ENCODE results near the gene DDX18. TPM values are rescaled to one million over a fixed set of nuclear protein-coding genes. Genes with fewer than 3 reads are reported as not detected.

DDX18 gene
- total and polyA plus RNA-seq, 2 donors (not counting 3 experiments of a cell fraction or from before 2014, with no cell fraction given) = 15.8 to 50.4 TPM

- ChIA-PET CTCF (interaction anchor here (1.0 to 1.8 kb wide), 8 partner anchors 9 to 148 kb away, joined by 3 to 17 read pairs (median 5); partner anchors contain the start of gene DDX18), POLR2A (interaction anchor here (1.4 kb wide), 1 partner anchor 102 kb away, joined by 4 read pairs; no protein-coding TSS in a partner anchor)
- Histone ChIP-seq H3K79me2 (ENCODE audit: control insufficient read depth, insufficient read depth, low read length) (no peaks in the 10 kb centered on the region), H3K27ac (ENCODE audit: insufficient read depth, low read depth, low read length) (peak overlapping the region; percentile 62), H3K36me3 (ENCODE audit: control insufficient read depth in 2 of 2, extremely low read depth in 1 of 2, insufficient read depth in 2 of 2, low read length in 2 of 2) (no peaks in the 10 kb centered on the region), H4K20me1 (replicated peaks; ENCODE audit: control insufficient read depth, extremely low read depth, insufficient read depth, low read length) (no peaks in the 10 kb centered on the region), H3K27me3 (ENCODE audit: control insufficient read depth in 2 of 2, insufficient read depth in 2 of 2, low read length in 2 of 2) (peaks cover 9 to 15% of the 10 kb centered on the region in 2 experiments), H3K4me3 (replicated peaks in 1 of 3; ENCODE audit: insufficient read depth in 1 of 3, low read depth in 1 of 3, low read length in 3 of 3) (no peak overlapping the region), H3K9ac (replicated peaks; ENCODE audit: extremely low read depth, insufficient read depth, low read length) (no peak overlapping the region), H3K4me2 (ENCODE audit: insufficient read depth, low read length) (peak overlapping the region; percentile 15), H2AFZ (ENCODE audit: low read depth, low read length) (no peak overlapping the region), H3K9me3 (replicated peaks; ENCODE audit: control insufficient read depth, insufficient read depth, low read length) (no peaks in the 10 kb centered on the region), H3K4me1 (ENCODE audit: control insufficient read depth, extremely low read depth, insufficient read depth, low read length) (peaks cover 22% of the 10 kb centered on the region), H3K9me1 (replicated peaks; ENCODE audit: control insufficient read depth, extremely low read depth, insufficient read depth, low read length) (no peaks in the 10 kb centered on the region)
- dilution Hi-C loops (cut with MboI; ENCODE audit: extremely low pct_ligation_motif_present, low sequenced_read_pairs) (no loop called here), intact Hi-C loops (cut with micrococcal nuclease) (loop anchor here (1.0 to 5.0 kb wide), 4 partner anchors 20 to 103 kb away; partner anchors contain the start of gene DDX18)
- FAIRE-seq (no peak), DNase-seq (ENCODE audit: low read depth, low spot score) (no peak)
- TF ChIP-seq GATA2 (IDR thresholded peaks at IDR 0.05; ENCODE audit: insufficient read depth, insufficient read length, low read depth, low read length) (no peak), EZH2 (IDR thresholded peaks at IDR 0.05; ENCODE audit: borderline replicate concordance, low read depth, low read length, severe bottlenecking) (no peak), JUN (IDR thresholded peaks at IDR 0.05; ENCODE audit: borderline replicate concordance, insufficient read depth, insufficient read length, low read depth) (no peak)
- no TSS peak for BruUV-seq (replicated peaks)
Measured at GRCh38 chr2:117855886-117856285, 41.4 kb downstream of the DDX18 start.

- H3K27me3 ChIP-seq (ENCODE audit: control insufficient read depth in 2 of 2, insufficient read depth in 2 of 2, low read length in 2 of 2) = peaks cover 7 to 12% of the 10 kb centered on the region in 2 experiments
- H3K9me3 ChIP-seq (replicated peaks; ENCODE audit: control insufficient read depth, insufficient read depth, low read length) = no peaks in the 10 kb centered on the region
- dilution Hi-C loops (cut with MboI; ENCODE audit: extremely low pct_ligation_motif_present, low sequenced_read_pairs) (no loop called here), intact Hi-C loops (cut with micrococcal nuclease) (loop anchor here (1.0 to 5.0 kb wide), 4 partner anchors 20 to 102 kb away; partner anchors contain the start of gene DDX18)
- peak; percentile 88 for DNase-seq (ENCODE audit: low read depth, low spot score)
- no peaks in the 10 kb centered on the region for H3K9me1 ChIP-seq (replicated peaks; ENCODE audit: control insufficient read depth, extremely low read depth, insufficient read depth, low read length)
- no TSS peak for BruUV-seq (replicated peaks)
- H2AFZ ChIP-seq (ENCODE audit: low read depth, low read length) = no peak overlapping the region
- peak overlapping the region; percentile 15 for H3K4me2 ChIP-seq (ENCODE audit: insufficient read depth, low read length)
- H3K79me2 ChIP-seq (ENCODE audit: control insufficient read depth, insufficient read depth, low read length) = no peaks in the 10 kb centered on the region
- H3K36me3 ChIP-seq (ENCODE audit: control insufficient read depth in 2 of 2, extremely low read depth in 1 of 2, insufficient read depth in 2 of 2, low read length in 2 of 2) = no peaks in the 10 kb centered on the region
- peaks cover 22% of the 10 kb centered on the region for H3K4me1 ChIP-seq (ENCODE audit: control insufficient read depth, extremely low read depth, insufficient read depth, low read length)
- ChIA-PET POLR2A (interaction anchor here (0.9 to 1.4 kb wide), 4 partner anchors 17 to 102 kb away, joined by 3 to 4 read pairs (median 4); partner anchors contain the start of gene DDX18), CTCF (interaction anchor here (0.6 to 1.8 kb wide), 13 partner anchors 8 to 177 kb away, joined by 3 to 17 read pairs (median 4); partner anchors contain the start of genes CCDC93 and DDX18)
- peak overlapping the region; percentile 73 for H3K27ac ChIP-seq (ENCODE audit: insufficient read depth, low read depth, low read length)
- FAIRE-seq = peak; percentile 96
- TF ChIP-seq MYC (IDR thresholded peaks at IDR 0.05; ENCODE audit: low read depth, low read length) (peak; percentile 50), POLR2AphosphoS5 (IDR thresholded peaks at IDR 0.05; ENCODE audit: insufficient read depth, low read depth, low read length) (peak; percentile 88), GATA2 (IDR thresholded peaks at IDR 0.05; ENCODE audit: insufficient read depth, insufficient read length, low read depth, low read length) (peak; percentile 51), MAX (IDR thresholded peaks at IDR 0.05; ENCODE audit: insufficient read depth, insufficient read length) (no peak), JUN (IDR thresholded peaks at IDR 0.05; ENCODE audit: borderline replicate concordance, insufficient read depth, insufficient read length, low read depth) (peak; percentile 83), POLR2A (IDR thresholded peaks at IDR 0.05; ENCODE audit: low read depth, low read length) (peak; percentile 4), EZH2 (IDR thresholded peaks at IDR 0.05; ENCODE audit: borderline replicate concordance, low read depth, low read length, severe bottlenecking) (no peak), CTCF (IDR thresholded peaks at IDR 0.05; ENCODE audit: extremely low read depth in 1 of 2, insufficient read depth in 1 of 2, low read depth in 1 of 2, low read length in 2 of 2) (no peak), FOS (IDR thresholded peaks at IDR 0.05; ENCODE audit: borderline replicate concordance, insufficient read depth, low read length) (peak; percentile 86)
- H3K9ac ChIP-seq (replicated peaks; ENCODE audit: extremely low read depth, insufficient read depth, low read length) = peak overlapping the region; percentile 14
- H4K20me1 ChIP-seq (replicated peaks; ENCODE audit: control insufficient read depth, extremely low read depth, insufficient read depth, low read length) = no peaks in the 10 kb centered on the region
- H3K4me3 ChIP-seq (replicated peaks in 1 of 3; ENCODE audit: insufficient read depth in 1 of 3, low read depth in 1 of 3, low read length in 3 of 3) = no peak overlapping the region
Measured at GRCh38 chr2:117856415-117857210, 42.1 kb downstream of the DDX18 start.
